LNCaP clone FGC (cell line): ENCODE data around the gene ZFHX3.

ENCODE experiments used
- DNase-seq: peaks from one replicate; pipeline ENCODE4 v3.0.0-alpha.2; 2011; ENCODE audit warnings: low read depth
- H3K4me3 ChIP-seq: 2 replicates; pipeline ENCODE4 v1.5.1; 2011; ENCODE audit warnings: mild to moderate bottlenecking, low read depth, low read length, control low read depth
- TF ChIP-seq, protein P1 (sequence below): IDR thresholded peaks from 2 replicates; pipeline ENCODE4 v1.5.1; 2012; ENCODE audit warnings: mild to moderate bottlenecking; ENCODE audit not compliant: control insufficient read depth, insufficient read depth; ENCODE audit errors: extremely low read depth

Gene ZFHX3

DNA sequence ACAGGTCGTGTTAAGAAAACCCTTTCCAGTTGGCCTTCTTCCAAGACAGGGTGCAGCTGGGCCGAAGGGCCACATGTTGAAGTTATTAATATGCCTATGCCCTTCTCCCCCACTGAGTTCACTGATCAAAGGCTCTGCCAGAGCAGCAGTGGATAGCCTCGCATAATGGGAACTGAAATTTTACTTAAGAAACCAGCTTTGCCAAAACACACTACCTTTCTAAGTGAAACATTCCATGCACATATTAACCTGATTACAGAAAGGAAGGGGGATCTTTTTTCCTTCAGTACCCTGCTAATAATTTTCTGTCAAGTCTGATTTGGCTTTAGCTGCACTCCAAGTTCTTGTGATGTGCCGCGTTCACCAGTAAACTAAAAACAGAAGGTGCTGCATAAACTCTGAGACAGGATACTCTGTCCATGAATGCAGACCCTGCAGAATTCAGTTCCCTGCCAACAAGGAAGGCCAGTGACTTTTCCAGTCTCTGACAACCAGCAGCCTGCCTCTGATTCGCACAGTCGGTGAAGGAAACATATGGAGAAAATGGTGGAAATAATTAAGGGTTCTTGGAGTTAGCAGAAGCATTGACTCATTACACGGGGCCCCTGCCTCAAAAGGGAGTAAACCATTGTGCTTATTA lies 283.8 kb downstream of the ZFHX3 start:
- H3K4me3 ChIP-seq, result no peak overlapping the region
- TF ChIP-seq, protein P1, sequence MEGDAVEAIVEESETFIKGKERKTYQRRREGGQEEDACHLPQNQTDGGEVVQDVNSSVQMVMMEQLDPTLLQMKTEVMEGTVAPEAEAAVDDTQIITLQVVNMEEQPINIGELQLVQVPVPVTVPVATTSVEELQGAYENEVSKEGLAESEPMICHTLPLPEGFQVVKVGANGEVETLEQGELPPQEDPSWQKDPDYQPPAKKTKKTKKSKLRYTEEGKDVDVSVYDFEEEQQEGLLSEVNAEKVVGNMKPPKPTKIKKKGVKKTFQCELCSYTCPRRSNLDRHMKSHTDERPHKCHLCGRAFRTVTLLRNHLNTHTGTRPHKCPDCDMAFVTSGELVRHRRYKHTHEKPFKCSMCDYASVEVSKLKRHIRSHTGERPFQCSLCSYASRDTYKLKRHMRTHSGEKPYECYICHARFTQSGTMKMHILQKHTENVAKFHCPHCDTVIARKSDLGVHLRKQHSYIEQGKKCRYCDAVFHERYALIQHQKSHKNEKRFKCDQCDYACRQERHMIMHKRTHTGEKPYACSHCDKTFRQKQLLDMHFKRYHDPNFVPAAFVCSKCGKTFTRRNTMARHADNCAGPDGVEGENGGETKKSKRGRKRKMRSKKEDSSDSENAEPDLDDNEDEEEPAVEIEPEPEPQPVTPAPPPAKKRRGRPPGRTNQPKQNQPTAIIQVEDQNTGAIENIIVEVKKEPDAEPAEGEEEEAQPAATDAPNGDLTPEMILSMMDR, result no peak
- no peak for DNase-seq

DNA sequence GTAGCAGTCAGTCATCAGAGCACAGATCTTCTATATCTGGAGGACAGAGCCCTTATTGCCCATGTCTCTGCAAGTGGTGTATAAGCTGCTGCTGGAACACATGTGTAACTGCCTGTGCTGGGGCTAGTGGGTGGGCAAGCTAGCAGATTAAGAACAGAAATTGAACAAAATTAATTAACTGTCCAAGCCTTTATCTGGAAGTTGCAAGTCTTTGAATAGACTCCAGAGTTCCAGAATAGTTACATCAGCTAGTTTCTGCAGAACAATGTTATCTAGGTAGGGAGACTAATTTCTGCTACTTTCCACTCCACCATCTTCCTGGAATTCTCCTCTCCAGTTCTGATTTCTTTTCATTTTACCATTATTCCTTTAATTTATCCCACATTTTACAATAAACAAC lies 287.3 kb downstream of the ZFHX3 start:
- no peak for DNase-seq
- TF ChIP-seq, protein P1, result no peak
- no peak overlapping the region for H3K4me3 ChIP-seq

DNA sequence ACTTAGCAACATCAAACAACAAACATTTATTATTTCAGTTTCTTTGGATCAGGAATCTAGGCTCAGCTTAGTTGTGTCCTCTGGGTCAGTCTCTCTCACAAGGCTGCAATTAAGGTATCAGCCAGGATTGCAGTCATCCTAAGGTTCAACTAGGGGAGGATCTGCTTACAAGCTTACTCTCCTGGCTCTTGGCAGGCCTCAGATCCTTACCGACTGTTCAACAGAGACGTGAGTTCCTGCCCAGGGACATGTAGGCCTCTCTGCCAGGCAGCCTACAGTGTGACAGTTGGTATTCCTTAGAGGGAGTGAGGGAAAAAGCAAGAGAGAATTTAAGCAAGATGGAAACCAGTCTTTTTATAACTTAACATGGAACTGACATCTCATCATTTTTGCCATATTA lies 294.0 kb downstream of the ZFHX3 start:
- no peak for DNase-seq
- TF ChIP-seq, protein P1, result no peak
- H3K4me3 ChIP-seq, result no peak overlapping the region

DNA sequence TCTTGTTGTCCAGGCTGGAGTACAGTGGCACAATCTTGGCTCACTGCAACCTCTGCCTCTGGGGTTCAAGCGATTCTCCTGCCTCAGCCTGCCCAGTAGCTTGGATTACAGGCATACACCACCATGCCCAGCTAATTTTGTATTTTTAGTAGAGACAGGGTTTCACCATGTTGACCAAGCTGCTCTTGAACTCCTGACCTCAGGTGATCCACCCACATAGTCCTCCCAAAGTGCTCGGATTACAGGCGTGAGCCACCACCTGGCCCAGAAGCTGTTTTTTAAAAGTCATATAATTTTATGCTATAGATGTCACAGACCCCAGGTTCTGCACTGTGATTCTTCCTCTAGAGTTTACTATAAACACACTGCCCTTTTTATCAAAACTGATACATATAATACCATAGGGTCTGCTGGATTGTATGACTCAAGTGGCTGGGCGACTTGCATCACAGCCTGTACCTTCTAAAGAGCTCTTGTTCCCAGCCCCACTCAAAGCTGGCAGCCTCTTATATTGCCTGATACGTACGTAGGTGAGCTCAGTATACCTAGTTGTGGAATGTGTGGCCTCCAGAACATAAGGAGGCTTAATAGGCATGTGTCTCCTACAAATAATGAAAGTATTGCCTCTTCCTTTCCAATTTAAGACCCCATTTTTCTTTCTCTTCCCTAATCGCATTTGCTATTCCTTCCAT lies 295.8 kb downstream of the ZFHX3 start:
- TF ChIP-seq, protein P1, result no peak

DNA sequence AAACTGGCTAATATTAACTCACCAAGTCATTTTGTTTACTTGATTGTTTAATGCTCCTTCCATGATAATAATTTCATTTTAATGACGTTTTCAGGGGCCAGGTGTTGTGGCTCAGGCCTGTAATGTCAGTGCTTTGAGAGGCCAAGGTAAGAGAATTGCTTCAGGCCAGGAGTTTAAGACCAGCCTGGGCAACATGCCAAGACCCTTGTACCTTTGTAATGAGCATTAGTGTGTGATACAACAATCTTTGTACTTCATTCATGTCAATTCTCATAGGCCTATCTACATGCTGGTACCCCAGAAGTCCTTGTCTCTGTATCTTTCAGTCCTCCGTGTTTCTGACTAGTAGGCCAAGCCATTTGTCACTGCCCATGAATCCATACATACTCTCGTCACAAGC lies 296.9 kb downstream of the ZFHX3 start:
- TF ChIP-seq, protein P1, result no peak
- H3K4me3 ChIP-seq, result no peak overlapping the region

More for the DNA sequence above, 295.8 kb downstream of the ZFHX3 start:
- DNase-seq, result no peak
- H3K4me3 ChIP-seq, result no peak overlapping the region

DNA sequence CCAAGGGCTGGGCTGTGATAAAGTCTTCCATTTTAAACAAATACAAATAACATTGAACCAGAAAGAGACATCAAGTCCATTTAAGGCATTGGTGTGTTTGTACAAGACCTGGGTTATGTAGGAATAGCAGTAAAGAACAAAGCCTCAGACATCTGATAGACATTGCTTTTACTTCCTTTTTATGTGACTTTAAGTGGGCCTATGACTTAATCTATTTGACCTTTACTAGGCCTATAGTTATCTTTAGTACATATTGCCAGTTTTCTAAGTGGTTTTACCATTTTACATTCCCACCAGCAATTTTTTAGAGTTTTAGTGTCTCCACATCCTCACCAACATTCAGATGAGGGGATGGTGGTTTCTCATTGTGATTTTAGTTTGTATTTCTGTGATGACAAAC lies 298.8 kb downstream of the ZFHX3 start:
- DNase-seq, result no peak
- no peak overlapping the region for H3K4me3 ChIP-seq
- TF ChIP-seq, protein P1, result no peak

More for the DNA sequence above, 296.9 kb downstream of the ZFHX3 start:
- DNase-seq, result no peak
